Caco-2 (cell line): Measurements from ENCODE around the gene ZNF764. TPM values are rescaled to one million over a fixed set of nuclear protein-coding genes. Genes with fewer than 3 reads are reported as not detected.

Source experiments
- BruUV-seq: library from RNA; stranded (reverse); fragments of 400-500 nt; replicated peaks from 2 replicates; lab custom pipeline; 2021; lab: Mats Ljungman, UMichigan
- CTCF ChIA-PET: fragments of 300-600 bp; sonication (Branson Sonifier 250); formaldehyde crosslinking; loops from one replicate; lab custom pipeline; 2022; ENCODE audit warnings: antibody characterized with exemption; lab: Charles Lee
- POLR2A ChIA-PET: fragments of 300-600 bp; sonication (Branson Sonifier 250); formaldehyde crosslinking; loops from one replicate; lab custom pipeline; 2022; ENCODE audit warnings: antibody characterized with exemption; lab: Charles Lee
- DNase-seq, 2 experiments: peaks; one replicate each; pipeline versions ENCODE4 v3.0.0 to v3.0.0-alpha.2; 2020 to 2022
- H3K27me3 ChIP-seq: replicated peaks from 2 replicates; pipeline ENCODE4 v1.6.0; 2011; ENCODE audit warnings: low read length; ENCODE audit not compliant: control insufficient read depth, insufficient read depth
- H3K36me3 ChIP-seq: 2 replicates; pipeline ENCODE4 v1.5.1; 2011; ENCODE audit warnings: low read length; ENCODE audit not compliant: control insufficient read depth, insufficient read depth
- H3K4me1 ChIP-seq: fragments of 250-450 bp; sonication (Bioruptor Pico); 2 replicates; pipeline ENCODE4 v1.5.1; 2020; ENCODE audit warnings: mild to moderate bottlenecking
- H3K4me3 ChIP-seq: 2 replicates; pipeline ENCODE4 v1.5.1; 2011; ENCODE audit warnings: low read depth, mild to moderate bottlenecking, control low read depth, low read length
- H3K9me3 ChIP-seq: fragments of 250-450 bp; sonication (Bioruptor Pico); 2 replicates; pipeline ENCODE4 v1.5.1; 2020; ENCODE audit warnings: mild to moderate bottlenecking, moderate library complexity
- H3K27ac Mint-ChIP-seq: one replicate; pipeline ENCODE4 v1.8.0; 2022; ENCODE audit warnings: mixed read lengths; ENCODE audit not compliant: unreplicated experiment
- H3K27me3 Mint-ChIP-seq: one replicate; pipeline ENCODE4 v1.8.0; 2022; ENCODE audit warnings: mixed read lengths; ENCODE audit not compliant: insufficient read depth, unreplicated experiment
- H3K36me3 Mint-ChIP-seq: one replicate; pipeline ENCODE4 v1.8.0; 2022; ENCODE audit warnings: mild to moderate bottlenecking, mixed read lengths; ENCODE audit not compliant: insufficient read depth, unreplicated experiment
- H3K4me1 Mint-ChIP-seq: one replicate; pipeline ENCODE4 v1.8.0; 2022; ENCODE audit warnings: low read depth, mixed read lengths; ENCODE audit not compliant: unreplicated experiment
- H3K4me3 Mint-ChIP-seq: one replicate; pipeline ENCODE4 v1.8.0; 2022; ENCODE audit warnings: mild to moderate bottlenecking, moderate library complexity, mixed read lengths; ENCODE audit not compliant: unreplicated experiment
- H3K9me3 Mint-ChIP-seq: one replicate; pipeline ENCODE4 v1.8.0; 2022; ENCODE audit warnings: mixed read lengths; ENCODE audit not compliant: unreplicated experiment
- CTCF ChIP-seq, 2 experiments: fragments of 200-600 bp in 1 of 2; IDR thresholded peaks; 1 replicate in 1 of 2; 2 replicates in 1 of 2; pipeline versions ENCODE4 v1.5.1 to v1.8.0; 2011 to 2022; ENCODE audit warnings: antibody characterized with exemption in 1 of 2, control low read depth in 1 of 2, inconsistent platforms in 1 of 2, low read depth in 1 of 2, low read length in 1 of 2, mild to moderate bottlenecking in 1 of 2, moderate library complexity in 1 of 2; ENCODE audit not compliant: insufficient read depth in 1 of 2, severe bottlenecking in 1 of 2, unreplicated experiment in 1 of 2
- intact Hi-C: fragments of 100-400 bp; cut with micrococcal nuclease; formaldehyde crosslinking; loops from one replicate; pipeline ENCODE4 v1.10.0; 2022; ENCODE audit not compliant: unreplicated experiment
- total RNA-seq: library from RNA; stranded (reverse); gene quantifications from 2 replicates; pipeline ENCODE4 v1.2.3, GENCODE V29; 2022

The ZNF764 gene
- total RNA-seq, 1 experiment from 2014 or later = 8.5 TPM

- H3K36me3 Mint-ChIP-seq = peaks cover 3% of the 10 kb centered on the region
- no TSS peak for BruUV-seq
- no peak overlapping the region for H3K27ac Mint-ChIP-seq
- POLR2A ChIA-PET = no interaction called here
- CTCF ChIA-PET = interaction anchor here (0.7 kb wide), 1 partner anchor 1977 kb away, joined by 4 read pairs; no protein-coding TSS in a partner anchor
- no peak for DNase-seq
- H3K9me3 Mint-ChIP-seq = no peaks in the 10 kb centered on the region
- Histone ChIP-seq H3K27me3 (no peaks in the 10 kb centered on the region), H3K36me3 (no peaks in the 10 kb centered on the region), H3K4me3 (no peak overlapping the region), H3K4me1 (peaks cover 15% of the 10 kb centered on the region), H3K9me3 (no peaks in the 10 kb centered on the region)
- intact Hi-C loops = loop anchor here (10.0 kb wide), 1 partner anchor 135 kb away; the partner anchor contains the start of genes FBRS and PRR14
- H3K4me1 Mint-ChIP-seq = peaks cover 8% of the 10 kb centered on the region
- H3K27me3 Mint-ChIP-seq = no peaks in the 10 kb centered on the region
- TF ChIP-seq CTCF (IDR thresholded peaks at IDR 0.05; ENCODE audit: insufficient read depth in 1 of 2, low read depth in 1 of 2, low read length in 1 of 2, severe bottlenecking in 1 of 2, unreplicated experiment in 1 of 2) = no peak
- H3K4me3 Mint-ChIP-seq = no peak overlapping the region
Observed at GRCh38 chr16:30519120-30520049, 38.8 kb downstream of the ZNF764 start.

GRCh38 chr16:30518552-30518951 is 39.6 kb downstream of the ZNF764 start:
- H3K9me3 ChIP-seq = no peaks in the 10 kb centered on the region
- TF ChIP-seq CTCF (IDR thresholded peaks at IDR 0.05; ENCODE audit: insufficient read depth in 1 of 2, low read depth in 1 of 2, low read length in 1 of 2, severe bottlenecking in 1 of 2, unreplicated experiment in 1 of 2) = no peak
- ChIA-PET POLR2A (no interaction called here), CTCF (interaction anchor here (0.6 kb wide), 1 partner anchor 89 kb away, joined by 3 read pairs; the partner anchor contains the start of gene DCTPP1)
- intact Hi-C loops = no loop called here
- Mint-ChIP-seq H3K4me1 (peaks cover 8% of the 10 kb centered on the region), H3K27ac (no peak overlapping the region), H3K36me3 (no peaks in the 10 kb centered on the region), H3K27me3 (no peaks in the 10 kb centered on the region), H3K9me3 (no peaks in the 10 kb centered on the region), H3K4me3 (no peak overlapping the region)
- H3K36me3 ChIP-seq = no peaks in the 10 kb centered on the region
- DNase-seq = no peak
- H3K4me1 ChIP-seq = peaks cover 15% of the 10 kb centered on the region
- BruUV-seq = no TSS peak
- no peak overlapping the region for H3K4me3 ChIP-seq
- H3K27me3 ChIP-seq = no peaks in the 10 kb centered on the region

- no peaks in the 10 kb centered on the region for H3K27me3 Mint-ChIP-seq
- no peak for TF ChIP-seq CTCF (IDR thresholded peaks at IDR 0.05; ENCODE audit: insufficient read depth in 1 of 2, low read depth in 1 of 2, low read length in 1 of 2, severe bottlenecking in 1 of 2, unreplicated experiment in 1 of 2)
- Histone ChIP-seq H3K36me3 (no peaks in the 10 kb centered on the region), H3K4me3 (no peak overlapping the region), H3K27me3 (no peaks in the 10 kb centered on the region), H3K4me1 (no peaks in the 10 kb centered on the region), H3K9me3 (no peaks in the 10 kb centered on the region)
- no peak overlapping the region for H3K4me3 Mint-ChIP-seq
- no peaks in the 10 kb centered on the region for H3K36me3 Mint-ChIP-seq
- ChIA-PET CTCF (no interaction called here), POLR2A (no interaction called here)
- DNase-seq = no peak
- no TSS peak for BruUV-seq
- no peaks in the 10 kb centered on the region for H3K9me3 Mint-ChIP-seq
- intact Hi-C loops = no loop called here
- no peak overlapping the region for H3K27ac Mint-ChIP-seq
- no peaks in the 10 kb centered on the region for H3K4me1 Mint-ChIP-seq
Observed at GRCh38 chr16:30515275-30515674, 42.9 kb downstream of the ZNF764 start.
